Gastroesophageal sphincter (tissue), 3 donors: ENCODE results near the gene HSF4.

Source experiments
- CTCF ChIP-seq, 4 experiments: fragments of 200-600 bp in 2 of 4; fragments of 450-650 bp in 2 of 4; sonication (generic) in 1 of 4; IDR thresholded peaks; one replicate each; pipeline ENCODE4 v1.5.1; 2017 to 2019; ENCODE audit warnings: antibody characterized with exemption in 4 of 4, mild to moderate bottlenecking in 2 of 4, moderate library complexity in 2 of 4
- EP300 ChIP-seq: sonication (generic); formaldehyde crosslinking; IDR thresholded peaks from one replicate; pipeline ENCODE4 v1.6.1; 2017; ENCODE audit warnings: antibody characterized with exemption, mild to moderate bottlenecking
- POLR2A ChIP-seq, 2 donors: fragments of 450-650 bp; IDR thresholded peaks; one replicate each; pipeline ENCODE4 v1.6.1; 2017; ENCODE audit warnings: antibody characterized with exemption in 2 of 2, mild to moderate bottlenecking in 2 of 2, moderate library complexity in 1 of 2
- POLR2AphosphoS5 ChIP-seq: sonication (generic); formaldehyde crosslinking; IDR thresholded peaks from one replicate; pipeline ENCODE4 v1.6.1; 2017; ENCODE audit warnings: antibody characterized with exemption

- TF ChIP-seq CTCF (IDR thresholded peaks at IDR 0.05) (no peak), POLR2A (IDR thresholded peaks at IDR 0.05) (no peak), POLR2AphosphoS5 (no peak), EP300 (no peak)
Observed at GRCh38 chr16:67148656-67149275, 15.8 kb upstream of the HSF4 start.
